ENCODE data around the gene CDC42EP2. TPM values are rescaled to one million over a fixed set of nuclear protein-coding genes. Genes with fewer than 3 reads are reported as not detected.

Gene CDC42EP2
- total and polyA plus RNA-seq, 10 of the 15 experiments (the other 5 are each of a cell fraction or from before 2014, with no cell fraction given), result 0.03 to 1.2 (median 0.09) TPM; not detected in 3

DNA sequence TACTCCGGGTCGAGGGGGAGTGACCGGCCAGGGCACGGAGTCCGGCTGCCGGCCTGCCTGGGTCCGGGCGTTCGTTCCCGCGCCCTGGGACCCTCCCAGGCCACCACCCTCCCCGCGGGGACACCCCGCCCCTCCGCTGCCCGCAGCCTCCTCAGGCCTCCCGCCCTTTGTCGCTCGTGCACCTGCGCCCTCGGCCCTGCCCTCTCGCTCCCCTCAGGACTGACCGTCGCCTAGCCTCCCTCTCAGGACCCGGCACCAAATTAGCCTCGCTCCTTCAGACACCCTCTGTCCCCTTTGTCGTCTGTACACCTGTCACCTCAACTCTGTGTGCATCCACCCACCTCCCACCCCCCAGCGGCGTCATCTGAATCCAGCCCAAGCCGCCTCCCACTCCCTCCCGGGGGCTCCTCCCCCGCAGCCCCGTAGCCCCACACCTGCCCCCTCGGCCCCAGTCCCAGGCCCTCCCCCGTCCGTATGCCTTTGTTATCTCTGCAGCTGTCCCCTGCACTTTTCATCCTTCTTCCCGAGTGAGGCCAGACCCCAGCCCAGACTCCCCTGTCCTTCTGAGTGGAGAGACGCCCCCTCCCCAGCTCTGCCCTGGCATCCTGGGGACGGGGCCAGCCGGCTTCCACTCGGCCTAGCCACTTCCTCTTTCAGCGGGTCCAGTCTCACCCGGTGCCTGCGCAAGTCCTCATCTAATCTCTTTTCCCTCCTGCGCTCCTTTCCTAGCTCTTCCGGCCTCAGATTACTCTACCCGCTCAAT lies 40.5 kb downstream of the CDC42EP2 start:
- FAIRE-seq, result no peak
- peak overlapping the region; percentile 62 for H2AFZ ChIP-seq (ENCODE audit: control insufficient read depth, low read depth, low read length)
- no peak for DNase-seq (ENCODE audit: low read depth, low spot score)

More for the DNA sequence above, 40.5 kb downstream of the CDC42EP2 start:
- 4% methylated on average over 24 of the region's 47 CpGs for WGBS (ENCODE audit: insufficient coverage, insufficient replicate concordance, low lambda C conversion rate, missing lambda C conversion rate)
- peaks cover 4% of the 10 kb centered on the region for H3K4me1 ChIP-seq (ENCODE audit: control insufficient read depth, insufficient read depth, low read length)
- intact Hi-C loops (cut with micrococcal nuclease; ENCODE audit: unreplicated experiment) (no loop called here), in situ Hi-C loops (cut with MboI) (no loop called here)
- H3K9ac ChIP-seq (ENCODE audit: control insufficient read depth, insufficient read depth, low read length), result peak overlapping the region; percentile 54; the same call in 1 of the 2 replicates
- peak overlapping the region; percentile 97 for H3K4me2 ChIP-seq (ENCODE audit: control insufficient read depth, insufficient read depth)
- ChIA-PET SMC1A (ENCODE audit: uncharacterized antibody, unreplicated experiment) (interaction anchor here (0.8 kb wide), 2 partner anchors 156 to 216 kb away, joined by 3 read pairs; no protein-coding TSS in a partner anchor), RAD21 (ENCODE audit: unreplicated experiment) (interaction anchor here (1.1 to 1.5 kb wide), 2 partner anchors 20 to 22 kb away, joined by 3 read pairs; partner anchors contain the start of gene DPF2), CTCF (interaction anchor here (1.1 to 2.1 kb wide), 3 partner anchors 26 to 39 kb away, joined by 3 to 8 read pairs (median 3); partner anchors contain the start of gene SLC25A45), POLR2A (interaction anchor here (0.5 kb wide), 1 partner anchor 47 kb away, joined by 3 read pairs; no protein-coding TSS in a partner anchor)
- TF ChIP-seq SP1 (IDR thresholded peaks at IDR 0.05; ENCODE audit: low read depth, low read length) (no peak), SPI1 (IDR thresholded peaks at IDR 0.05; ENCODE audit: borderline replicate concordance, insufficient read depth, low read depth, low read length) (peak; percentile 90), ZNF384 (IDR thresholded peaks at IDR 0.05; ENCODE audit: borderline replicate concordance, low read depth, low read length) (no peak), ZNF217 (IDR thresholded peaks at IDR 0.05) (no peak), CHD1 (IDR thresholded peaks at IDR 0.05; ENCODE audit: low read depth, low read length) (no peak), LARP7 (IDR thresholded peaks at IDR 0.05) (0 out of 2 replicates have a peak, but pooled peaks have one; percentile 15), NBN (IDR thresholded peaks at IDR 0.05) (0 out of 2 replicates have a peak, but pooled peaks have one; percentile 22), EGR1 (IDR thresholded peaks at IDR 0.05; ENCODE audit: borderline replicate concordance in 1 of 2, low read depth in 2 of 2, low read length in 2 of 2) (peak in 1 of 2 experiments; percentile 76; a peak in 1 of 3 replicates), NRF1 (conservative IDR thresholded peaks at IDR 0.05; ENCODE audit: low read depth, low read length) (peak; percentile 28; the same call in 1 of the 2 replicates)
- TF ChIP-seq, protein P1, sequence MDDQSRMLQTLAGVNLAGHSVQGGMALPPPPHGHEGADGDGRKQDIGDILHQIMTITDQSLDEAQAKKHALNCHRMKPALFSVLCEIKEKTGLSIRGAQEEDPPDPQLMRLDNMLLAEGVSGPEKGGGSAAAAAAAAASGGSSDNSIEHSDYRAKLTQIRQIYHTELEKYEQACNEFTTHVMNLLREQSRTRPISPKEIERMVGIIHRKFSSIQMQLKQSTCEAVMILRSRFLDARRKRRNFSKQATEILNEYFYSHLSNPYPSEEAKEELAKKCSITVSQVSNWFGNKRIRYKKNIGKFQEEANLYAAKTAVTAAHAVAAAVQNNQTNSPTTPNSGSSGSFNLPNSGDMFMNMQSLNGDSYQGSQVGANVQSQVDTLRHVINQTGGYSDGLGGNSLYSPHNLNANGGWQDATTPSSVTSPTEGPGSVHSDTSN (IDR thresholded peaks at IDR 0.05; ENCODE audit: insufficient replicate concordance, low read depth, low read length), result no peak
- ATAC-seq, result peak; percentile 60
- H3K9me3 ChIP-seq (replicated peaks; ENCODE audit: control insufficient read depth, insufficient read depth, low read length), result no peaks in the 10 kb centered on the region
- no peaks in the 10 kb centered on the region for H3K79me2 ChIP-seq (ENCODE audit: control insufficient read depth, insufficient read depth, low read length)
- peaks cover 9 to 13% of the 10 kb centered on the region in 2 experiments; a peak in 3 of 4 replicates for H3K36me3 ChIP-seq (ENCODE audit: control insufficient read depth in 2 of 2, insufficient read depth in 2 of 2, low read length in 1 of 2)
- peak overlapping the region; percentile 89; the same call in 1 of the 2 replicates for H3K4me3 ChIP-seq
- H3K27ac ChIP-seq (ENCODE audit: control insufficient read depth, insufficient read depth), result no peak overlapping the region
- H3K27me3 ChIP-seq (replicated peaks in 1 of 2; ENCODE audit: control insufficient read depth in 2 of 2, insufficient read depth in 2 of 2, low read length in 1 of 2), result 0 out of 4 replicates have a peak, but pooled peaks cover 0 to 3% of the 10 kb centered on the region in 2 experiments
- no peaks in the 10 kb centered on the region for H4K20me1 ChIP-seq (ENCODE audit: control insufficient read depth, insufficient read depth)
- no TSS peak for BruUV-seq (replicated peaks)

Data from GM12878 (cell line).